ENCODE data around the gene CENPP. TPM values are rescaled to one million over a fixed set of nuclear protein-coding genes. Genes with fewer than 3 reads are reported as not detected.

The CENPP gene
- total RNA-seq, 1 donor: 3.0 TPM

DNA sequence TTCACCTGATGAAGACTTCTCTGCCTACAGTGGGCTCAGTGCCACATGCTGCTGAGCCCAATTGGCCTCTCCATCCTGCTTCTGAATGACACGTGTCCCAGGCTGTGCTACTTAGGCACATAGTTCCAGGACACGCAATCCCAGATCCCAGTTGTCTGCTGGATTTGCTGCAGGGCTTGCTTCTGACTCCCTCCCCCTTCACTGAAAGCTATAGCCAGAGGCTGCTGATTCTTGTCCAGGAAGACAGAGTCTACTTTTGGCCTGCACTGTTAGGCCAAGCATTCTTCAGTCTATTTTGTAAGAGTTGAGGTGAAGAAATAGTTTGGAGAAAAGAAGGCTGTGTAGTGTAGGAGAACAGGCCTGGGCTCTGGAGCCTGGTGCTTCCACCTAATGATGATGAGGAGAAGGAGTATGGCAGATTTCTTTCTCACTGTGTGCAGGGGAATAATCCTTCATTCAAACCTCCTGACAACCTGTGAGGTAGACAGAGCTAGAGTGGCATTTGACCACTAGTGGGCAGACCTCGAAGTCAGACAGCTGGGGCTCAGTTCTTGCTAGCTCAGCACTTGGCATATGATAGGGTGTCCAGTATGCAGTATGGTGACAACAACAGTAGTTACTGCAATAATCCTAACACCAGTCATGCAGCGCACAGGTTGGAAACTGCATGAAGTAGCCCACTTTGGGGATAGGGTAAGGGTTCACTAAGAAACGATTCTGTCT is 176.1 kb downstream of the CENPP start:
- peak in 2 of 3 donors; percentile 24 to 61 for DNase-seq (ENCODE audit: low read depth in 2 of 3, low spot score in 2 of 3)

DNA sequence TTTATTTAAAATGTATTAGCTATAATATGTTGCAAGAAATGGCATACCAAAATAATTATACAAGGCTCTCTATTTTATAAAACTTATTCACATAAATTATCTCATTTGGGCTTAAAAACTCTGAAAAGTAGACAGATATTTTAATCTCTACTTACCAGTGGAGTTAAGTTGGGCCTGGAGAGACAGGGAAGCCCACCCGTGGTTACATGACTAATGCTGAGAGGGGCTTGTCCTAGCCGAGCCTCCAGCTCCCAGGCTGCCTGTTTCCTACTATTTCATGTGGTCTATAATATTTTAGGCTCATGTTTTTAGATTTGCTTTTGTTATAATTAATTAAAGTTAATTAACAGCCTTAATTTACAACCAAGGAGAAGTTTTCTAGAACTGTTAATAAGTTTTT is 177.4 kb downstream of the CENPP start:
- DNase-seq (ENCODE audit: low read depth in 2 of 3, low spot score in 2 of 3): no peak

DNA sequence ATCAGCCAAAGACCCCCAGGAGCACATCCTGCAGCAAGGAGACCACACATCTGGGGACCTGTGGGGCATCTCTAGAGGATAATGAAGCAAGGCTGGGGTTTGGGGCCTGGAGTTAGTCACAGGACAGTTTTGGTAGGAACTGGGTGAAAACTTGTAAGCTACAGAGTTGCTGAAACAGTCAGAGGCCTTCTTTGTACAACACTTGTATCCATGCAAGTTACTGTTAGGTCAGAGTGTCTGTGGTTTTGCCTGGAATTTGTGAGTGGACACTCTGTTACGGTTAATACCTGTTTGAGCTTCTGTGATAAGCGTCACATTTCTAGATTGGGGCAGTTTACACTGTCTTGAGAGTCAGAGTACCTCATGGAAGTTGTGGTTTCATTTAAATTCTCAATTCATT is 179.1 kb downstream of the CENPP start:
- DNase-seq (ENCODE audit: low read depth in 2 of 3, low spot score in 2 of 3): no peak

DNA sequence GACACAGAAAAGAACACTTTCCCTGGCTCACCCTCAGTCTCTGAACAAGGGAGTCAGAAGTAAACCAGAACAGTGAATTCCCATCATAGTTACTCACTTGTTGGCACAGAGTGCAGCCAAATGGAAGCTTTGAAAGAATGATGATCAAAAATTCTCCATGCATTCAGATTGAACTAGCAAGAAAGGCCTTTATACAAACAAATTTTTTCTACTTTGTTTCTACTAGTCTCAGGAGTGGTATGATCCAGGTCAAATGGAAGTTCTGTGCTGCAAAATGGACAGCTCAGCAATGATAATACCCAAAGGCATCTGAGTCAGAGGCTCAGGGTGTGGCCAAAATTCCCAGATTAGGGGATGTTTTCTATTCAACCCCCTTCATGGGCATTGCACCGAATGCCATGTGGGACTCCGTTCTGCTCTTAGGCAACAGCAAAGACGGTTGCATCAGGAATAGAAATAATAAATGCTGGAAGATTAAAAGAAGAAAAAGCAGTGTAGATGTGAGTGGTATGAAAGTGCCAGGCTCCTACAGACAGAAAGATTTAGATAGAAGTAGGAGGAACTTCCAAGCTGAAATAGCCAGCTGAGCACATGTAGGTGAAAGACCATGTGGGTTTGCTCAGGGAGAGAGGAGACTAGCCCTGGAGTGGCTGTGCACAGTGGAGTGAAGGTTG is 180.6 kb downstream of the CENPP start:
- DNase-seq (ENCODE audit: low read depth in 2 of 3, low spot score in 2 of 3): no peak

DNA sequence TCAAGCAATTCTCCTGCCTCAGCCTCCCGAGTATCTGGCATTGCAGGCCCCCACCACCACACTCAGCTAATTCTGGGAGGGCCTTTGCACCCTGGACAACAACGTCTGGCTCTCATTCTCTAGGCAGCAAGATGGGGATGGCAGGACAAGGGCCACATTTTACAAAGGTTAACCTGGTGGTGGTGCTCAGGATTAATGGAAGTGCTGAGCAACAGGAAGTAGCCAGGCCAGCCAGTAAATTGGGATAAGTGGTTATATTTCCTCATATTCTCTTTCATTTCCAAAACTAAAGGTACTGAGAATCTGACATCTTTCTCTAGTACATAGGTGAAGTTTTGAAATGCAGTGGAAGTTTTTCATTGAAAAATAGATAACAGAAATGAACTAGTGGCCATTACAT is 181.3 kb downstream of the CENPP start:
- no peak for DNase-seq (ENCODE audit: low read depth in 2 of 3, low spot score in 2 of 3)

DNA sequence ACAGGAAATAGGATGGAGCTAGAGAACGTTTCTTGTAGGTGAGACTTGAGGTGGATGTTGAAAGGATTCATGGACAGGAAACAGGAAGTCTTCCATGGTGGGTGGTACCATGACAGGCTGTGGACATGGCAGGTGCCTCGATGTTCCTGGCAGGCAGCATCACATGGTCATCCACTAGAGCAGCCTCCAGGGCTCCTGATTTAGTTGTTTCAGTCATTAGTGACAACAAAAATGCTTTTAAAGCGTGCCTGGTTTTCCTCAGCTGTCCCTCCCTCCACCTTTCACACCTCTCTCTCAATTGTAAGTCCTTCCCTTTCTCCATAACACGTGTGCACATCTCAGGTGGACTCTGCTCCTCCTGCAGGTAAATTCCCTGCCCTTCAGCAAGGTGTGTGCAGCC is 181.7 kb downstream of the CENPP start:
- DNase-seq (ENCODE audit: low read depth in 2 of 3, low spot score in 2 of 3): no peak

DNA sequence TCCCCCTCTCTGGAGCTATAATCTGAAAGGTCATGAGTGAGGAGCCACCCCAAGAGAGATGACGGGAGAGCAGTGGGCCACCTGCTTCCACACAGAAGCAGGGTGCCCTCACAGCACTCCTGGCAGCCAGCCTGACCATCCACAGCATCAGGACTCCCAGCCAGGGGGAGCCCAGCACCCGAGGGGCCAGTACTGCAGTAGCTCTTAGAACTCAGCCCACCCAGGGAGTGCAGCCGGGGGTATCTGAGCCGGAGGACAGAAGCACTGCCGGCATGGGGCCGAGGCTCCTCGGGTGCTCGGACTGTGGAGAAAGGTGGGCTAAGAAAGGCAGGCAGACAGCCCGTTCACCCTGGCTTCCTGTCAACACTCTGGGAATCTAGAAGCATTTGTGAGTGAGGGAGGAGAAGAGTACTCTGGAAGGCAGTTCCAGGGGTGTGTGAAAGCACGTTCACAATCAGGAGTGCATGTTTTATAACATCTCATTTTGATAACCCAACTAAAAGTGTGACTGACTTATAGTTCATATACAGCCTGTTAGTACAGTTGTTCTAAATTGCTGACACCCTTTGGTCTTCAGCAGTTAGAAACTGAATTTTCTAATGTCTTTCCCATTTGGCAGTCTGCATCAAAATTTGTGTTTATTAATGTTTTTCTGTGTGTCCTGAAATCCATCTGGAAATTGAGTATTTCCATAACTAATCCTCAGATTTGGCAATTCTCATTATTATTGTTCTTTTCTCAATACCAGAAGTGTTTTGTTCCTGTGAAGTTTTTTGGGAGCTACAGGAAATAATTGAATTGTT is 182.5 kb downstream of the CENPP start:
- no peak for DNase-seq (ENCODE audit: low read depth in 2 of 3, low spot score in 2 of 3)

DNA sequence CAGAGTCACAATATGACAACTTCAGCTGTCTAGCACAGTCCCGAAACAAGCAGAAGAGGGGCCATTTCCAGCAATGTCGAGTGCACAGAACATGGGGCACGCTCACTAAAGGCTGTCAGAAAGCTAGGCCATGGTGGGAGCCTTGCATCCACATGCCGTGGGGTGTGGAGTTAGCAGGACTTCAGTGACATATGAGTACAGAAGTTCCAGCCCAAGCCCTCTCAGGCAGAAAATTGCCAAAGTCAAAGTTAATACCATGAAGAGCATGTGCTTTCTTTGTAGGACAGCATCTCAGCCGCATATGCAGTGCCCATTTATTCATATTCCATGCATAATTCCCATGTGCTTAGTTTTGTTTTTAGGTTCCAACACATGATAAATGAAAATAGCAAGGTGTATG is 183.3 kb downstream of the CENPP start:
- no peak for DNase-seq (ENCODE audit: low read depth in 2 of 3, low spot score in 2 of 3)

DNA sequence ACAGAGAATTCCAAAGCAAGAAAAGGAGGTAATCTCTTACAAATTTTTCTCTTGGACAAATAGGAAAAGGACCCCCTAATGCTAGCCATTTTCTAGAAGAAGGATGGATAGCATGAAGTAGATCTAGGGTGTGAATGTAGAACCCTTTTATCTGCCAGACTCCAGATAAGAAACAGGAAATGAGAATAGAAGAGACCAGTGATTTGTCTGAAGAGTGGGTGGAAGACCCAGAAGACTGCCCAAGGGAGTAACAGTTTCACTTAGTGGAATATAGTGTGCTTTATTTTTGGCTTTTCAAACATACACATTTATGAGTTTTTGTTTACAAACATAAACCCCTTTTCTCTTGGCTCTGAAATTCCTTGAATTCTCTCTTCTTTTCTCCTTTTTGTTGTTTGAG is 185.0 kb downstream of the CENPP start:
- no peak for DNase-seq (ENCODE audit: low read depth in 2 of 3, low spot score in 2 of 3)

DNA sequence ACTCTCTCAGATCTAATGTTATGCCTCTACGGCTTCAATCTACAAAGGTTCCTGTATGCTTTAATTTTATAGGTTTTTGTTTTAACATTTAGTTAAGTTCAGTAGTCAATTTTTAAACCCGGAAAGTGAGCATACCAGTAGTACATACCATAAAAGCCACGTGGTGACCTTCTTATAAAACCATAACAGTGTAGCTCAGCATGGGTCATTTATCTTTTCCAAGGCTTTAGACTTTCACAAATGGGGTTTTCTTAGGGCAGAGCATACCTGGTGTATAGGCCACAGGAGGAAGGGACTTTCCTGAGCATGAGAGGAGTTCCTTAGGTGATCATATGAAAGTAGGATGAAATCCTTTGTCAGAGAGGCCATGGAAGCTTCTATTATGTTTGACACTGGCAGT is 186.9 kb downstream of the CENPP start:
- no peak for DNase-seq (ENCODE audit: low read depth in 2 of 3, low spot score in 2 of 3)

DNA sequence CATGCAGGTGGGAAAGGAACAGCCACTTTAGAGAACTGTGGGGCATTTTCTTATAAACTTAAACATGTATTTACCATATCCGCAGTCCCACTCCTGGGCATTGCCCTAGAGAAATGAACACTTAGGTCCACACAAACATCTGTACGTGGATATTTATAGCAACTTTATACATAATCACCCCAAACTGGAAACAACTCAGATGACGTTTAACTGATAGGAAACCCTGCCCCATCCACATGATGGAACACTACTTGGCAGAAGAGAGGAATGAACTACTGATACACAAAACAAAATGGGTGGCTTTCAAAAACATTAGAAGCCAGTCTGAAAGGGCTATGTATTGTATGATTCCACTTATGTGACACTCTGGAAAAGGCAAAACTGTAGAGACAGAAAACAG is 187.6 kb downstream of the CENPP start:
- no peak for DNase-seq (ENCODE audit: low read depth in 2 of 3, low spot score in 2 of 3)

DNA sequence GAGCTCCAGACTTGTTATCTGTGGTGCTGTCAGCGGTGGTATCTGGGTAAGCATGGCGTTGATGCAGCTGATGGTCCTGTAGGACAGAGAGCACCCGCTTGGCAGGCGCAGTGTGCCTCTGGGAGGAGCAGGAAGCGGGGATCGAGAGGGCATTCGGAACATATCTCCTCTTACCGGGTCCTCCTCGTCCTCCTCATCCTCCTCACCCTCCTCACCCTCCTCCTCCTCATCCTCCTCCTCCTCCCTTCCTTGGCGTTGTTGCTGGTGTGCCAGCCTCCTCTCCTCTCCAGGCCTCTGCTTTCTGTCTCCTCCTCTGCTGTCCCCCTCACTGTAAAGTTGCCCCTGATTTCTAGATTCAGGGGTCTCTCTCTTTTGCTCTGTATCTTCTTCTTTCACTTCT is 188.9 kb downstream of the CENPP start:
- no peak for DNase-seq (ENCODE audit: low read depth in 2 of 3, low spot score in 2 of 3)

DNA sequence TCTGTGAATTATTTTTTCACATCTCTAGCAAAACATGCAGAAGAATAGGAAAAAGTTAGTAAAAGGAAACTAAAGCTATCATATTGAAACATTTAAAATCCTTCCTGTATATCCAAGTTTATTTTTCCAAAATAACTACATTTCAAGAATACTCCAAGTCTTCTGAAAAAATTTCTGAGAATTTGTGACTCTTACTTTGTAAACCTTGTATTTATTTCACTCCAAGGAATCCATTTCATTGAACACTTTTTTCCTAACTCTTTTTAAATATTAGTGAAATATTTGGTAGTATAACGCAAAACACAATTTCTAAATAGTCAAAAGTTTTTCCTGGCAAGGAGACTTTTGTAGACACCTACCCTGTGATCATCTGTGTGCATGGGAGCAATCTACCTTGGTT is 190.8 kb downstream of the CENPP start:
- no peak for DNase-seq (ENCODE audit: low read depth in 2 of 3, low spot score in 2 of 3)

DNA sequence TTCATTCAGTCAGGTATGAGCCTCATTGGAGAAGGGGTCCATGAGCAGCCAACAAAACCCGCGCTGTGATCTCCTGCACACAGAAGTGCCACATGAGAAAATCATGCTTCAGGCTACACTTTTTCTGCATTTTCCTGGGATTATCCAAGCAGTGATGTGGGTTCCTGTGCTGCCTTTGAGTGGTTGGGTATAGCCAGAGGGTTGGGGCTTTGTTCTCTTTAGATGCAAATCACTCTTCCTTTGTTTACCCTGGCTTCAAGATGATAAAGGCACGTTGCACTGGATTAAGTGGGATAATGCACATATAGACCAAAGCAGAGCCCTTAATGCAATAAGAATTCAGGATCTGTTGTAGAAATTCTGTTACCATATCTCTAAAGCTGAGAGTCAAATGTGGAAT is 191.3 kb downstream of the CENPP start:
- no peak for DNase-seq (ENCODE audit: low read depth in 2 of 3, low spot score in 2 of 3)

DNA sequence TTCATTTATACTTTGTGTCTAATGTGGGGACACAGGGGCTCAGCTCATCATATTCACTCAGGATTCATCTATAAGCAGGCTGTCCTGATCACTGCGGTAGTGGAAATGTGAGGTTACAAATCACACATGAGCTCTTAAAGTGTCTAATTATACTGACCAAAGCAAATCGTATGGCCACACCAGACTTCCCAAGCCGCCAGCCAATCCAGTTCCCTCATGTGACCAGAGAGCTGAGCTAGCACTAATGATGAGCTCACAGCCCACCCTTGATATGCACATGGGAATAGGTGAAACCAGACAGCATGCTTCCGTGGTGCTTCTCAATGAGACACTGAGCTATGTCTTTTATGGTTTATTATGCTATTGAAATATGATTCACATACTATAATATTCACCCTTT is 192.4 kb downstream of the CENPP start:
- no peak for DNase-seq (ENCODE audit: low read depth in 2 of 3, low spot score in 2 of 3)

DNA sequence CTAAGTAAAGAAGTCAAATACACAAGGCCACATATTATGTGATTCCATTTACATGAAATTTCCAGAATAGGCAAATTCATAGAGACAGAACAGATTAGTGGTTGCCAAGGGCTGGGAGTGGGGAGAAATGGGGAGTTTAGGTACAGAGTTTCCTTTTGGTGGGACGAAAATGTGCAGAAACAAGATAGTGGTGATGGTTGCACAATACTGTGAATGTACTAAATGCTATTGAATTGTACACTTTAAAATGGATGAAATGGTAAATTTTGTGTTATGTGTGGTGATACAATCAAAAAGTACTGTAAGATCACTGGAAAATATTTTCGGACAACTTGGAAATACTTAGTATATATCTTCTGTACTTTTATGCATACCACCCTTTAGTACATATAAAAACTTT is 195.1 kb downstream of the CENPP start:
- no peak for DNase-seq (ENCODE audit: low read depth in 2 of 3, low spot score in 2 of 3)

DNA sequence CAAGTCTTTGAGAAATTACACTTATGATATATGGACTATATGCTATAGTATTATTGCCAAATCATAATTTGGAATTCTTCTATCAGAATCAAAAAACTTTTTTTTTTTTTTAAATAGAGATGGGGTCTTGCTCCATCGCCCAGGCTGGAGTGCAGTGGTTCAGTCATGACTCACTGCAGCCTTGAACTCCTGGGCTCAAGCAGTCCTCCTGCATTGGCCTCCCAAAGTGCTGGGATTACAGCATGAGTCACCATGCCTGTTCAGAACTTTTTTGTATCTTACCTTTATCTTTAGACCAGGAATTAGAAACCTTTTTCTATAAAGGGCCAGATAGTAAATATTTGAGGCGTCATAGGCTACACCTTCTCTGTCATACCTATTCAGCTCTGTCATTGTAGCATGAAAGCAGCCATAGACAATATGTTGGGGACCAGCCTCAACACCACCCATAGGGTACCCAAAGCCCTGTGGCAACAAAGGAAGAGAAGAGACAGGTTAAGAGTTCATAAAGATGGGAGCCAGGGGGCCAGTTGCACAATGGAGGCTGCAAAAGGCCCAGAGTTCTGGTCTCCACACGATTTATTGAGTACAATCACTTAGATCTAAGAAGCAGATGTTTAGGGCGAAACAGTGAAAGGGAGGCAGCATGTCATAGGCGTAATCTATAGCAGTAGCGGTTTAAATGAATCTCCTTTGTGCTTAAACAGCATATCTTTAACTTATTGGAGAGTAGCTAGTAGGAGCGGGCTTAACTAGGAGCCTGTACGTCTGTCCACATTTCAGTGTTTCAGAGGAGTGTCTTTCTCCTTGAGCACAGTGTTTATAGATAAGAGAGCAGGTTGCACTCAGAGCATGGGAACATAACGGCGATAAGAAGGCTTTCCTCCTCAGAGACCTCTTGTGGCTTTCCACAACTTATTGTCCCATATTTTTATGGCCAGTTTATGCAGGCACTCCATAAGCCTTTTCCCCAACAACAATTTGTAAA is 197.5 kb downstream of the CENPP start:
- no peak for DNase-seq (ENCODE audit: low read depth in 2 of 3, low spot score in 2 of 3)

DNA sequence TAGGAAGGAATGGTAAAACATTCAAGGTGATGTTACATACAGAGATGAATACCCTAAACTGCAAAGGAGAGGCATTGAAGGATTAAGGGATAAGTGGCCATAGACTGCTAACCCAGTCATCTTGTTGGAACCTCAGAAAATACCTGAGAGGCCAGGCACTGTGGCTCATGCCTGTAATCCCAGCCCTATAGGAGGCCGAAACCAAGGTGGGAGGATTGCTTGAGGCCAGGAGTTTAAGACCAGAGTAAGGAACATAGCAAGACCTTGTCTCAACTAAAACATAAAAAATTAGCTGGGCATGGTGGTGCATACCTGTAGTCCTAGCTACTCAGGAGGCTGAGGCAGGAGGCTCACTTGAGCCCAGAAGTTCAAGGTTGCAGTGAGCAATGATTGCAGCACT is 199.1 kb downstream of the CENPP start:
- DNase-seq (ENCODE audit: low read depth in 2 of 3, low spot score in 2 of 3): no peak

DNA sequence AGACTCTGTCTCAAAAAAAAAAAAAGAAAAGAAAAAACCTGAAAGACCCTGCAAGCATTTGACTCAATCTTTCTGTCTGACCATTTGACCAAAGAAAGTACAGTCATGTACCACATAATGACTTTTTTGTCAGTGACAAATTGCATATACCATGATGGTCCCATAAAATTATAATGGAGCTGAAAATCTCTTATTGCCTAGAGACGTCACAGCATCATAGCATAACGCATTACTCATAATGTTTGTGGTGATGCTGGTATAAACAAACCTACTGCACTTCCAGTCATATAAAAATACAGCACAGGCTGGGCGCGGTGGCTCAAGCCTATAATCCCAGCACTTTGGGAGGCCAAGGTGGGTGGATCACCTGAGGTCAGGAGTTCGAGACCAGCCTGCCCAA is 199.6 kb downstream of the CENPP start:
- DNase-seq (ENCODE audit: low read depth in 2 of 3, low spot score in 2 of 3): no peak

DNA sequence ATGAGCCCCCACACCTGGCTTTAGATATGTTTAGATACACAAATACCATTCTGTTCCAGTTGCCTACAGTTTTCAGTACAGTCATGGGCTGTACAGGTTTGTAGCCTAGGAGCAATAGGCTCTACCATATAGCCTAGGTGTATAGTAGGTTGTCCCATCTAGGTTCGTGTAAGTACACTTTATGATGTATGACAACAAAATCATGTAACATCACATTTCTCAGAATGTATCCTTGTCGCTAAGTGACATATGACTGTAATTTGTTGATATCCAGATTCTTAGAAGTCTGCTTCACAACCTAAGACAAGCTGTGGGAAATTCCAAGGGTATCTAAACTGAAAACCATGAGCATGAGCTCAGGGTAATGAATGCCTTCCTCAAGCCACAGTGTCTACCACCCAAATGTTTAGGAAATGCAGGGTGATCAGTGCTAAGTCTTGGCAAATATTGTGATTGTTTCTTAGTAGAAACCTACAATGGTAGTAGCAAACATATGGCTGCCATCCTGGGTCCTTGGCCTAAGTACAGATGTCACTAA is 201.6 kb downstream of the CENPP start:
- no peak for DNase-seq (ENCODE audit: low read depth in 2 of 3, low spot score in 2 of 3)

Data from hematopoietic multipotent progenitor cell (in vitro differentiated cells).